Naive B cell (primary cell): ENCODE data around the gene TMEM45B. TPM values are rescaled to one million over a fixed set of nuclear protein-coding genes. Genes with fewer than 3 reads are reported as not detected.
A peak's percentile ranks its signal among the peaks of the same experiment; 100 is the strongest.
"Not testable (repeated sequence)": the region's sequence is repeated elsewhere in the genome, so short reads cannot be mapped to it uniquely, and the experiment has no call there.

Source experiments
- ATAC-seq, 2 donors: fragments of 150-1000 bp; cut with Tn5 transposase; 2 replicates each; pipeline ENCODE4 v1.10.0; 2021; ENCODE audit warnings: low read depth in 2 of 2, mild to moderate bottlenecking in 2 of 2, moderate library complexity in 2 of 2
- DNase-seq: peaks from one replicate; pipeline ENCODE4 v3.0.0; 2022
- H3K27ac Mint-ChIP-seq, 6 donors: one replicate each; pipeline ENCODE4 v1.8.0; 2020 to 2022; ENCODE audit warnings: mild to moderate bottlenecking in 6 of 6, mixed read lengths in 6 of 6, moderate library complexity in 5 of 6, inconsistent platforms in 2 of 6
- H3K27me3 Mint-ChIP-seq, 3 donors: one replicate each; pipeline ENCODE4 v1.8.0; 2021 to 2022; ENCODE audit warnings: mixed read lengths in 3 of 3, mild to moderate bottlenecking in 1 of 3
- H3K36me3 Mint-ChIP-seq, 2 donors: one replicate each; pipeline ENCODE4 v1.8.0; 2020 to 2022; ENCODE audit warnings: mixed read lengths in 2 of 2, inconsistent platforms in 1 of 2, mild to moderate bottlenecking in 1 of 2
- H3K4me1 Mint-ChIP-seq, 3 donors: one replicate each; pipeline ENCODE4 v1.8.0; 2020 to 2022; ENCODE audit warnings: mixed read lengths in 3 of 3, inconsistent platforms in 1 of 3, mild to moderate bottlenecking in 1 of 3, moderate library complexity in 1 of 3
- H3K4me3 Mint-ChIP-seq, 8 donors: one replicate each; pipeline ENCODE4 v1.8.0; 2020 to 2022; ENCODE audit warnings: mild to moderate bottlenecking in 8 of 8, mixed read lengths in 8 of 8, moderate library complexity in 8 of 8, inconsistent platforms in 2 of 8
- H3K9me3 Mint-ChIP-seq, 7 donors: one replicate each; pipeline ENCODE4 v1.8.0; 2020 to 2022; ENCODE audit warnings: mixed read lengths in 7 of 7, mild to moderate bottlenecking in 5 of 7, inconsistent platforms in 2 of 7, moderate library complexity in 1 of 7
- polyA plus RNA-seq, 6 donors: library from polyadenylated mRNA; unstranded; fragments of 300-500 nt; fragmentation: Illumina TruSeq; gene quantifications; one replicate each; pipeline ENCODE4 v1.2.3, GENCODE V29; 2021; ENCODE audit warnings: low read depth in 6 of 6

TMEM45B gene
- polyA plus RNA-seq, 6 donors from 2014 or later = 0.12 TPM; not detected in 5

DNA sequence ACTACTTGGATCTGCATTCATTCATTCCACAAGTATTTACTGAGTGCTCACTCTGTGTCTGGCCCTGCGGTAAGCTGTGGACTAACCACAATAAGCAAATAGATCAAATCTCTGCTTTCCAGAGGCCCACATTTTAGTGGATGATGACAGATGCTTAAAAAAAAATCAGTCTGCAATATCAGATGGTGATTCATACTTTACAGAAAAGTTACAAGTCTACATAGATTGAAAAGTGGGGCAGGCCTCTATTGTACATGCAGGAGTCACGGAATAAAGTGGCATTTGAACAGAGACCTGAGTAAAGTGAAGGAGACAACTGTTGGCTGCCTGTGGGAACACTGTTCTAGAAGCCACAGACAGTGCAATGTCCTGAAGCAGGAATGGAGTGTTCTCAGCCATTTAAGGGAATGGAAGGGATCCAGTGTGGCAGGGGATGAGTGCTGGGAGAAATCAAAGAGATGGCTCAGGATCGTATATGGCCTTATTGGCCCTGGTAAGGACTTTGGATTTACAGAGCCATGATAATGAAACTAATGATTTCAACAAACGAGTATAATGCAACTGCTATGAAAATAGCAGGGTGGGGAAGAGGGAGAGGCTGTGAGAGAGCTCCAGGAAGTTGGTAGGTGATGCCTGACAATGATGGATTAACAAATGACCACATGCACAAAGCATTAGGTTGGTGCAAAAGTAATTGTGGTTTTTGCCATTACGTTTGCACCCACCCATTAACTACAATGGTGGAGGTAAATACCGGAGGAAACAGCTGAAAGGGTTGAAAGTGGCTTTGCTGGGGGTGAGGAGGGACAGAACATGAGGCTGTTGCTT lies 31.1 kb downstream of the TMEM45B start:
- DNase-seq = no peak
- peaks cover 0 to 6% (median 5%) of the 10 kb centered on the region in 3 donors for H3K4me1 Mint-ChIP-seq
- H3K27me3 Mint-ChIP-seq = peaks cover 0 to 9% (median 8%) of the 10 kb centered on the region in 3 donors
- peak overlapping the region in 2 of 6 donors; percentile 21 to 93 for H3K27ac Mint-ChIP-seq
- H3K4me3 Mint-ChIP-seq = no peak overlapping the region
- H3K36me3 Mint-ChIP-seq = no peaks in the 10 kb centered on the region
- ATAC-seq = no peak
- H3K9me3 Mint-ChIP-seq = peaks cover 0 to 1% (median 0%) of the 10 kb centered on the region in 7 donors

DNA sequence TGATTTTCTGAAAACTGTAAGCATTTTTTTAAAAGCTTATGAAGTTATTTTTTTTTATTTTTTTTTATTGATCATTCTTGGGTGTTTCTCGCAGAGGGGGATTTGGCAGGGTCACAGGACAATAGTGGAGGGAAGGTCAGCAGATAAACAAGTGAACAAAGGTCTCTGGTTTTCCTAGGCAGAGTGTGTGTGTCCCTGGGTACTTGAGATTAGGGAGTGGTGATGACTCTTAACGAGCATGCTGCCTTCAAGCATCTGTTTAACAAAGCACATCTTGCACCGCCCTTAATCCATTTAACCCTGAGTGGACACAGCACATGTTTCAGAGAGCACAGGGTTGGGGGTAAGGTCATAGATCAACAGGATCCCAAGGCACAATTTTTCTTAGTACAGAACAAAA lies 31.7 kb downstream of the TMEM45B start:
- not testable (repeated sequence) for H3K36me3 Mint-ChIP-seq, H3K4me3 Mint-ChIP-seq, H3K9me3 Mint-ChIP-seq, H3K27me3 Mint-ChIP-seq, H3K4me1 Mint-ChIP-seq, H3K27ac Mint-ChIP-seq, DNase-seq, ATAC-seq

DNA sequence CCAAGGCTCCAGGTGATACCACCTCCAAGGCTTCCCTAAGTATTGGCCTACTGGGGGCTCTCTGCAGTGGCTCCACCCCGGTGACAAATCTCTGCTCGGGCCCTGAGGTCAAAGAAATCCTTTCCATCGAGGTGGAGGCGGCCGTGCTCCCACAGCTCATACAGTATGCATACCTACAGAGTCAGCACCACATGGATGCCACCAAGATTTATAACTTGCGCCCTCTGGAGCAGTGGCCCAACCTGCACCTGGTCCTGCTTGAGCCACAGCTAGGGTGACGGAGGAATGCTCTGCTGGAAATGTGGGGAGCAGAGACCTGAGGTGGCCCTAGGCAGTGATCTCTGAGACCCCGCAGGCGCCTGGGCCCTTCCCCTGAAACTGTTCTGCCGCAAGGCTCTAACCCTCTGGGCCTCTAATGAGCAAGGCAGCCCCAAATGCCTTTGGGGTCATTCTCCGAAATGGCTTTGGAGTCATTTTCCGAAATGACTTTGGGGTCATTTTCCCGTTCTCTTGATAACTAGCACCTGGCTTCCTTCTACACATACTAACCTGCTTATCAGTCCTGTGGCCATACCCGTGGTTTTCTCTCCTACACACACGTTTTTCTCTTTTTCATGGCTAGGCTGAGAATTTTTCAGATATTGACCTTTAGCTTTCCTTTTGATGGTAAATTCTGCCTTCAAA lies 33.9 kb downstream of the TMEM45B start:
- H3K4me1 Mint-ChIP-seq = peaks cover 0 to 6% (median 5%) of the 10 kb centered on the region in 3 donors
- no peaks in the 10 kb centered on the region for H3K9me3 Mint-ChIP-seq
- DNase-seq (no peak), ATAC-seq (no peak)
- H3K27me3 Mint-ChIP-seq = peaks cover 0 to 4% (median 0%) of the 10 kb centered on the region in 3 donors
- no peaks in the 10 kb centered on the region for H3K36me3 Mint-ChIP-seq
- no peak overlapping the region for H3K27ac Mint-ChIP-seq
- H3K4me3 Mint-ChIP-seq = no peak overlapping the region

DNA sequence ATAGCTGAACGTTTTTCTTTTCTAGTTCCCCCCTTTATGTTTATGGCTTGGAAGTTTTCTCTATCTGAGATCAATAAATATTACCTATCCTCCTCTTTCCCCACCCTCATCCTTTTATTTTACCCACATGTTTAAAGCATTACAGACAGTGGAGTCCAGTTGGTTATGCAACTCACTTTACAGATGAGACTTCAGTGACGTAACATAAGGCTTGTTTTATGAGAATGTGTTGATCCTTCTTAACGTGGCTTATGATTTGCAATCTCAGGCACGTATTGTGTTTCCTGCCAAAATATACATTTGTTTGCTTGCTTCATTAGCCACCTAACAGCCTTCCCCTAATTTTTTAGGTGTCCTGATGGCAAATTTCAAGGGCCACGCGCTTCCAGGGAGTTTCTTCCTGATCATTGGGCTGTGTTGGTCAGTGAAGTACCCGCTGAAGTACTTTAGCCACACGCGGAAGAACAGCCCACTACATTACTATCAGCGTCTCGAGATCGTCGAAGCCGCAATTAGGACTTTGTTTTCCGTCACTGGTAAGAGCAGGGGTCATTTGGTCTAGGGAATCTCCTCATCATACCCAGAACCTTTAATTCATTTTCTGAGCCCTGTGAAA lies 36.6 kb downstream of the TMEM45B start:
- H3K27me3 Mint-ChIP-seq = peaks cover 0 to 4% (median 0%) of the 10 kb centered on the region in 3 donors
- H3K27ac Mint-ChIP-seq = peak overlapping the region in 1 of 6 donors; percentile 13
- H3K4me1 Mint-ChIP-seq = no peaks in the 10 kb centered on the region

DNA sequence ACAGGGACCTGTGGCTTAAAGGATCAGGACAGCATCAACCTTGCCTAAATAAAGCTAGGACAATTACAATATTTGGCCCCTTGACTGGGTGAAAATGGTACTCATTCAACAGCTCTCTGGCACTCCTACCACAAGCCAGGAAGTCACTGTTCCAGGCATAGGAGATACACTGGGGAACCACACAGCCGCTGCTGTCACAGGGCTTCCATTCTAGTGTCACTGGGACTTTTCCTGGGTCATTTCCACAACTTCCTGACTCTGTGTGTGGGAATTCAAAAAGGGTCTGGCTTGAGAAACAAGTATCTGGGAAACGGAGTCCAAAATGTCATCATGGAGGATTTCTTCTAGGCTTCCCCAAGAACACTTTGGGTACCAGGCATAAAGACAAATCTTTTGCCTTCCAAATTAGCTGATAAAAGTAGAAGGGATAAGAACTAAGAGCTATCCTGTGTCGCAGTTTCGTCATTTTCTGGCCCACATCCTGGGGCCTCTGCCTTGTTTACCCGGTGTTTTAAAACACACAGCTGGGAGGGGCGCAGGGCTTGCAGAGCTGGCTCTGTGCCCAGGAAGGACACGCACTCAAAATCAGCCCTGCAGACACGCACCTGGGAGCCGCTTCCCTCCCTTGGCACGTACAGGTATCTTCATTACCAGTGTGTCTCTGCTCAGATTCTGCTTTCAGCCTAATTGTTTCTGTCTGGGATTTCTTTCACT lies 38.0 kb downstream of the TMEM45B start:
- H3K27ac Mint-ChIP-seq = no peak overlapping the region
- H3K27me3 Mint-ChIP-seq = peaks cover 0 to 3% (median 0%) of the 10 kb centered on the region in 3 donors
- ATAC-seq = no peak
- H3K36me3 Mint-ChIP-seq = no peaks in the 10 kb centered on the region
- no peak for DNase-seq
- no peak overlapping the region for H3K4me3 Mint-ChIP-seq
- no peaks in the 10 kb centered on the region for H3K4me1 Mint-ChIP-seq
- H3K9me3 Mint-ChIP-seq = no peaks in the 10 kb centered on the region

More for the DNA sequence above, 36.6 kb downstream of the TMEM45B start:
- no peaks in the 10 kb centered on the region for H3K9me3 Mint-ChIP-seq
- no peak for ATAC-seq
- no peak overlapping the region for H3K4me3 Mint-ChIP-seq
- H3K36me3 Mint-ChIP-seq = no peaks in the 10 kb centered on the region
- no peak for DNase-seq

DNA sequence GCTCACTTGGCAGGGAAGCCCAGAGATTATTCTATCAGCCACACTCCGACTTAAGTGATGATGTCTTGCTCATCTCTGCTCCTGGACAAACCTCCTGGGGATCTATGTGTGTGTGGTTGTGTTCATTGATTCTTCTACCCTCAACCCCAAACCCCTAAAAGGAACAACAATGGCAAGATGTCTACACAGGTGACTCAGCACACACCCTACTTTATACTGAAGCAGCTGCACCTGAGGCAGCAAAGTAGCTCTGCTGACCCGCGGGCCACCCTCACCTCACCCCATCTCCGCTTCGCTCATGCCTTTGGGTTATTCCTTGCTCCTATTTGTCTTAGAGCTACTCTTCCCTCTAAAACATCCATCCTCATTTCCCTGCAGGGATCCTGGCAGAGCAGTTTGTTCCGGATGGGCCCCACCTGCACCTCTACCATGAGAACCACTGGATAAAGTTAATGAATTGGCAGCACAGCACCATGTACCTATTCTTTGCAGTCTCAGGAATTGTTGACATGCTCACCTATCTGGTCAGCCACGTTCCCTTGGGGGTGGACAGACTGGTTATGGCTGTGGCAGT lies 38.7 kb downstream of the TMEM45B start:
- ATAC-seq (no peak), DNase-seq (no peak)
- H3K27me3 Mint-ChIP-seq = no peaks in the 10 kb centered on the region
- H3K9me3 Mint-ChIP-seq = no peaks in the 10 kb centered on the region
- H3K36me3 Mint-ChIP-seq = no peaks in the 10 kb centered on the region
- no peaks in the 10 kb centered on the region for H3K4me1 Mint-ChIP-seq
- peak overlapping the region in 1 of 8 donors; percentile 38 for H3K4me3 Mint-ChIP-seq
- peak overlapping the region in 1 of 6 donors; percentile 25 for H3K27ac Mint-ChIP-seq

DNA sequence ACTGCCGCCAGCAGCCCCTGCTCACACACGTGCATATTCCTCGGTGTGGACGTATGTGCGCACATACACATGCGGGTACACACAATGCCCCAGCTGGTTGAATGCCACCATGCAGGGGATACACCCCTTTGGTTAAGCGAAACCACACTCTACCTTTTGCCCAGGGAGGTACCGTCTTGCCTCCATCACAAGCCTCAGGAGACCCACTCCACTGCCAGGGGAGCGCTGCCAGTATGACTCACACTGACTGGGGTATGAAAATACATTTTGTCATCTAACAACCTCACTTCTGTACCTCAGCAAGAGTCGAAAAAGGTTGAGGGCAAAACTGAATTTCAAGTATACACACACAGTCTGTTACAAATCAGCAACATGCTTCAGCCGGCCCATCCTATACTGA lies 39.4 kb downstream of the TMEM45B start:
- ATAC-seq = no peak
- Mint-ChIP-seq H3K4me3 (peak overlapping the region in 1 of 8 donors; percentile 29), H3K27ac (no peak overlapping the region), H3K36me3 (peaks cover 0 to 7% of the 10 kb centered on the region in 2 donors), H3K4me1 (no peaks in the 10 kb centered on the region), H3K9me3 (no peaks in the 10 kb centered on the region), H3K27me3 (no peaks in the 10 kb centered on the region)
- DNase-seq = no peak

DNA sequence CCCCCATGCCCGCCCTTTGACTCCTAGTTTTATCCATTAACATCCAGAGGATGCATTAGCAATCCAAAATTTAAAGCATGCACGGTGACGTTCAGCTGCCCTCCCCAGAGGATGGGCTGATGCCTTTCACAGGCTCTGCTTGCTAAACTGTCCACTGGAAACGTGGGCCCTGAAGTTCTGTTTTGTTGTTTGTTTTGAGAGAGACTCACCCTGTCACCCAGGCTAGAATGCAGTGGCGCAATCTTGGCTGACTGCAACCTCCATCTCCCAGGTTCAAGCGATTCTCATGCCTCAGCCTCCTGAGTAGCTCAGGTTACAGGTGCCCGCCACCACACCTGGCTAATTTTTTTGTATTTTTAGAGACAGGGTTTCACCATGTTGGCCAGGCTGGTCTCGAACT lies 40.4 kb downstream of the TMEM45B start:
- H3K36me3 Mint-ChIP-seq = peaks cover 0 to 8% of the 10 kb centered on the region in 2 donors
- no peaks in the 10 kb centered on the region for H3K4me1 Mint-ChIP-seq
- H3K27me3 Mint-ChIP-seq = no peaks in the 10 kb centered on the region
- DNase-seq (no peak), ATAC-seq (no peak)
- H3K9me3 Mint-ChIP-seq = no peaks in the 10 kb centered on the region
- no peak overlapping the region for H3K27ac Mint-ChIP-seq
- H3K4me3 Mint-ChIP-seq = no peak overlapping the region

DNA sequence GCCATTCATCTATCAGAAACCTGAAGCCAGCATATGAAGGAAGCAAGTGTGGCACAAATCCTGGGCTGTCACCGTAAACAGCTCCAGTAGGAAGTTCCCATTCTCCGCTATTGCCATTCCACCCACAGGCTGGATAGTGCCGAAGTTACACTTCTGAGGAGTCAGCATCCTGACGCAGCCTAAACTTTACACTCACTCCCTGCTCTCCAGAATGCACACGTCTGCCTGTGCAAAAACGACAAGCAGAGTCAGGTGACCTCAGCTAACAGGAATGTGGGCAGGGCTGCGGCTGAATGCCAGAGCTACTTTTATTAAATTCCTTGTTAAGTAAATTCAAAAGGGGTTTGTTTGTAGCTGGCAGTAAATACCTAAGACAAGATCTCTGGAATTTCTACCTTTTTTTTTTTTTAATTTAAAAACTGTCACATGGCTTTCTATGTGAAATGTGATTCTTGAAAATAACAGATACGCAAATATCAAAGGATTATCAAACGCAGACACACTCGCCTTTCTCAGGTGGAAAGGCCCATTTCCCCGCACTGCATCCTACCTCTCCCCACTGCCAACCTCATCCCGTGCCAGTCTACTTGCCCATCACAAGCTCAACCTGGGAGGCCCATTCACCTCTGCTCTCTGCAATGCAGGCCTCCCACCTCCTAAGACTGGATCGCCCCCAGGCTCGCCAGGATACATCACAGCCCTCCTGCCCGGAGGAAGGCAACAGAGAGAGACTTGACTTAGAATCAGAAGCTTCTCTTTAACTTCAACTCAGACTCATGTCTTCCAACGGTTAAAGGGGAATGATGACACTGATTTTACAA lies 46.3 kb downstream of the TMEM45B start:
- DNase-seq (no peak), ATAC-seq (no peak)
- Mint-ChIP-seq H3K36me3 (peaks cover 22 to 35% of the 10 kb centered on the region in 2 donors), H3K27me3 (no peaks in the 10 kb centered on the region), H3K9me3 (no peaks in the 10 kb centered on the region), H3K4me3 (peak overlapping the region in 1 of 8 donors; percentile 6), H3K4me1 (no peaks in the 10 kb centered on the region), H3K27ac (peak overlapping the region in 1 of 6 donors; percentile 81)

DNA sequence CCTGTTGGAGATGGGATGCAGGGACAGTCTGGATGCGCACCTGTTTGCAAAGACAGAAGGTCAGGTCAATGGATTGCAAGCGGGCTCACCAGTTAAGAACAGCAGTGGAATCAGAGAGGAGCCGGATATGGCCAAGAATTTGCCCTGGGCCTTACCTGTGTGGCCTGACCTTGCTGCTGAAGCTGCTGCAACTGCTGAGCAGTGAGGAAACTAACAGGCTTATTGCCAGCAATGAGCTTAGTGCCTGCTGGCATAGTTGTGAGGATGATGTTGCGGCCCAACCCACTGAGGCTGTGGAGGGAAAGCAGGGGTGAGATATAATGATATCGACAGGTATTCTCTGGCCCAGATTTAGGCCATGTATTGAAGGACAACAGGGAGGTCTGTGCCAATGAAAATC lies 49.2 kb downstream of the TMEM45B start:
- ATAC-seq = no peak
- Mint-ChIP-seq H3K27me3 (no peaks in the 10 kb centered on the region), H3K27ac (no peak overlapping the region), H3K4me3 (no peak overlapping the region), H3K4me1 (no peaks in the 10 kb centered on the region), H3K9me3 (no peaks in the 10 kb centered on the region), H3K36me3 (peaks cover 30 to 31% of the 10 kb centered on the region in 2 donors)
- no peak for DNase-seq

DNA sequence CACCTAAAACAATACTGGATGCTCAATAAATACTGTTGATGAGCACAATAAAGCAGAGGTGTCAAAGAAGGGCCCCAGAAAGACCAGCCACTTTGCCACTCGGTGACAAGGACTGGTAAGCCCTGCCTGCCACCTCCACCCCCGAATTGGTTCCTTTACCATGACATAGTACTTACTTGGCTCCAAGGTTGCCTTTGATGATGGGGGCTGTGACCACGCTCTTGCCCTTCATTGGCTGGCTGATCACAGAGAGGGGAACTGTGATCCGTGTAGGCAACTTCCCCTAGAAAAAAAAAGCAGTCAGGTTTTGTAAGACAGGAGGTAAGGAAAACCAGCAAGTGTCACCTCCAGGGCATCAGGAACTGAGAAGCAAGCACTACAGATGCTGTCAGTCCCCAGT lies 50.1 kb downstream of the TMEM45B start:
- H3K4me1 Mint-ChIP-seq = no peaks in the 10 kb centered on the region
- H3K27ac Mint-ChIP-seq = no peak overlapping the region
- ATAC-seq (no peak), DNase-seq (no peak)
- H3K27me3 Mint-ChIP-seq = no peaks in the 10 kb centered on the region
- H3K36me3 Mint-ChIP-seq = peaks cover 31 to 35% of the 10 kb centered on the region in 2 donors
- H3K4me3 Mint-ChIP-seq = no peak overlapping the region
- no peaks in the 10 kb centered on the region for H3K9me3 Mint-ChIP-seq

DNA sequence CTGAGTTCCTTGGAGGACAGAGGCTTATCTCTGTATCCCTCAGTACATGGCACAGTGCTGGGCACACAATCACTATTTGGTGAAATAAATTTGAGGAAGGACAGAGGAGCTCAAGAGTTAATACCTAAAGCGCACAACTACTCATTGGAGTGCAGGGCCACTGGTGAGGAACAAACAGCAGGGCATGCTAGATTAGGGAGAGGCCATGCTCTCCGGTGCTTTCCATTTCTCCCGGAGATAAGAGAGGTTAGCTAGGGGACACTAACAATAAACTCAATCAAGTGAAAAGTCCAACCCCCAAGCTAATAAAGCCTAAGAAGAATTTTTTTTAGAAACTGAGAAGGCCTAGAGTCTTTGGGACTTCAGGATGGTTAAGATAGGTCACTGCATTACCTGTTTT lies 50.7 kb downstream of the TMEM45B start:
- Mint-ChIP-seq H3K9me3 (no peaks in the 10 kb centered on the region), H3K4me1 (no peaks in the 10 kb centered on the region), H3K4me3 (no peak overlapping the region), H3K27ac (no peak overlapping the region), H3K36me3 (peaks cover 37% of the 10 kb centered on the region in 2 donors), H3K27me3 (no peaks in the 10 kb centered on the region)
- DNase-seq (no peak), ATAC-seq (no peak)
